Ascending aorta (tissue), 2 donors: ENCODE measurements around the gene CD180. TPM values are rescaled to one million over a fixed set of nuclear protein-coding genes. Genes with fewer than 3 reads are reported as not detected.

ENCODE experiments used
- DNase-seq, 2 donors: peaks; one replicate each; pipeline ENCODE4 v3.0.0-alpha.2; 2019; ENCODE audit warnings: low spot score in 2 of 2
- H3K27ac ChIP-seq, 2 donors: fragments of 200-600 bp; sonication (generic); one replicate each; pipeline ENCODE4 v1.5.1; 2016 to 2017; ENCODE audit warnings: mild to moderate bottlenecking in 1 of 2
- H3K27me3 ChIP-seq: fragments of 200-600 bp; sonication (generic); one replicate; pipeline ENCODE4 v1.5.1; 2017
- H3K36me3 ChIP-seq, 2 donors: fragments of 200-600 bp; sonication (generic); one replicate each; pipeline ENCODE4 v1.5.1; 2016
- H3K4me1 ChIP-seq, 2 donors: fragments of 200-600 bp; sonication (generic); one replicate each; pipeline ENCODE4 v1.5.1; 2016 to 2017; ENCODE audit warnings: mild to moderate bottlenecking in 1 of 2
- H3K4me3 ChIP-seq, 2 donors: fragments of 200-600 bp; sonication (generic); one replicate each; pipeline ENCODE4 v1.5.1; 2016 to 2017; ENCODE audit warnings: mild to moderate bottlenecking in 1 of 2
- H3K9me3 ChIP-seq, 2 donors: fragments of 200-600 bp; sonication (generic); one replicate each; pipeline ENCODE4 v1.5.1; 2016
- intact Hi-C: fragments of 100-400 bp; cut with DNase I; formaldehyde crosslinking; loops from one replicate; pipeline ENCODE4 v1.15.1; 2023
- total RNA-seq: library from RNA; depleted of rRNA; stranded (reverse); fragments of >200 nt; gene quantifications from one replicate; pipeline ENCODE4 v1.1.0, GENCODE V29; 2016
- TF ChIP-seq, protein P1 (sequence below), 3 experiments: fragments of 200-600 bp in 2 of 3; fragments of 450-650 bp in 1 of 3; sonication (generic) in 2 of 3; IDR thresholded peaks; one replicate each; pipeline ENCODE4 v1.5.1; 2016 to 2019; ENCODE audit warnings: antibody characterized with exemption in 3 of 3, mild to moderate bottlenecking in 1 of 3, moderate library complexity in 1 of 3

The CD180 gene
- total RNA-seq, 1 donor from 2014 or later = 2.3 TPM

DNA sequence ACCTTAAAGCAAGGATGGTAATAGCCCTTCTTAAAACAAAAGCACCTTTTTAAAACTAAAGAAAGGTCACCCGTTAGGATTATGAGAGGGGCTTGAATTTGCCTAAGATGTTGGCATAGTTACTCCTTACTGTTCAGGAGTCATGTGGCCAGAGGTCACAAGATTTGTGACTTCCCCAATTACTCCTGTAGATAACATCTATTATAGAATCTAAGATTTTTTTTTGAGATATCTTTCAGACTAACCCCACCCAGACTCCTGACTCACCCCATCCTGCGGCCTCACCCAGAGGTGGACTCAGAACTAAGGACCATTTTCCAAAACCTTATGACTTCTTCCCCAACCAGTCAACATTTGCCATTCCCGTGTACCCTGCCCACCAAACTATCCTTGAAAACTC is 2.4 kb downstream of the CD180 start:
- intact Hi-C loops = no loop called here
- H3K9me3 ChIP-seq = no peaks in the 10 kb centered on the region
- H3K4me1 ChIP-seq = no peaks in the 10 kb centered on the region
- no peak for DNase-seq
- TF ChIP-seq, protein P1, sequence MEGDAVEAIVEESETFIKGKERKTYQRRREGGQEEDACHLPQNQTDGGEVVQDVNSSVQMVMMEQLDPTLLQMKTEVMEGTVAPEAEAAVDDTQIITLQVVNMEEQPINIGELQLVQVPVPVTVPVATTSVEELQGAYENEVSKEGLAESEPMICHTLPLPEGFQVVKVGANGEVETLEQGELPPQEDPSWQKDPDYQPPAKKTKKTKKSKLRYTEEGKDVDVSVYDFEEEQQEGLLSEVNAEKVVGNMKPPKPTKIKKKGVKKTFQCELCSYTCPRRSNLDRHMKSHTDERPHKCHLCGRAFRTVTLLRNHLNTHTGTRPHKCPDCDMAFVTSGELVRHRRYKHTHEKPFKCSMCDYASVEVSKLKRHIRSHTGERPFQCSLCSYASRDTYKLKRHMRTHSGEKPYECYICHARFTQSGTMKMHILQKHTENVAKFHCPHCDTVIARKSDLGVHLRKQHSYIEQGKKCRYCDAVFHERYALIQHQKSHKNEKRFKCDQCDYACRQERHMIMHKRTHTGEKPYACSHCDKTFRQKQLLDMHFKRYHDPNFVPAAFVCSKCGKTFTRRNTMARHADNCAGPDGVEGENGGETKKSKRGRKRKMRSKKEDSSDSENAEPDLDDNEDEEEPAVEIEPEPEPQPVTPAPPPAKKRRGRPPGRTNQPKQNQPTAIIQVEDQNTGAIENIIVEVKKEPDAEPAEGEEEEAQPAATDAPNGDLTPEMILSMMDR (IDR thresholded peaks at IDR 0.05) = no peak
- no peaks in the 10 kb centered on the region for H3K27me3 ChIP-seq
- H3K27ac ChIP-seq = no peak overlapping the region
- H3K36me3 ChIP-seq = no peaks in the 10 kb centered on the region
- H3K4me3 ChIP-seq = no peak overlapping the region

DNA sequence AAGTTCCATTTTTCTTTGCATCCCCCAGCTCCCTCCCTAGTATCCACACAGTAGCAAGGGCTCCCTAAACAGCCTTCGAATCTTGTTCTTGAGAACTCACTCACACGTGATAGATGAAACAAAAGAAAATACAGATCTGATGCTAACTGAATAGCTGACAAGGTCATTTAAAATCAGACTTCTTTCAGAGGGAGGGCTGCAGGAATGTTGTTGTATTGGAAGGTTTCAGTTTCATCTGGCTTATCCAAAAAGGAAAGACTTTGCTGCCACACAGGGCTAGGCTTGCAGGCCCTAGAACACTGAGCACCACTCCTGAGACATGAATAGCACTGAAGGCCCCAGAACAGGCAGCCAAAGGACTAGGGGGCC is 3.2 kb downstream of the CD180 start:
- Histone ChIP-seq H3K27me3 (no peaks in the 10 kb centered on the region), H3K4me1 (no peaks in the 10 kb centered on the region), H3K4me3 (no peak overlapping the region), H3K27ac (peak overlapping the region; percentile 2 to 44), H3K36me3 (no peaks in the 10 kb centered on the region), H3K9me3 (no peaks in the 10 kb centered on the region)
- TF ChIP-seq, protein P1 (IDR thresholded peaks at IDR 0.05) = no peak
- intact Hi-C loops = no loop called here
- DNase-seq = no peak

DNA sequence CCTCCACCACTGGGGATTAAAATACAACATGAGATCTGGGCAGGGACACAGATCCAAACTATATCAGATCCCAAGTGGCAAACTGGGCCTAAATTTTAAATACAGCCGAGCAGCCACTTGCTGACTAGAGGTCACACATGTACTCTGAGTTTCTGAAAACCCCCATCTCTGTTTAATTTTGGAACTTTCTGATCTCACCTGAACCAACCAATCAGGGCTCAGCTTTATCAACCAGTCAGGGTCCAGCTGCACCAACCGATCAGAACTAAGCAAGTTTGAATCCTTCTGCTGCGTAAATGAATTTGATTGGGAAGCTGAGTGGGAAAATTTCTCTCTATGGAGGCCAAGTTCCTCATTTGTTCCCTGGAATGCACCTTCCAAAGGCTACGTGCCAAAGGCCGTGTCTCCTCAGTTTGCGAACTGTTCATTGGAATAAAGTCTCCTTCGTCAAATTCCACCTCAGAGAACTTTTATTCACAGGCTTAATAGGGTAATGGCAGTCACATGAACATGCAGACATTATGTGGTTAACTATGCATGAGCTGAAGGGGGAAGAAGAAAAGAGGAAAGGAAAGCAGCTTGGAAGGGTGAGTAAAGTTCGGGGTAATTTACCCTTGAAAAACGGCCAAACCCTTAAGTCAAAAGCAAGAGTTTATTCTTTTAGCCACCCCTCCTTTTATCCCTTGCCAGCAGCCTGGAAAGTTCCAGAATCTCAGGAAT is 3.7 kb downstream of the CD180 start:
- H3K36me3 ChIP-seq = no peaks in the 10 kb centered on the region
- TF ChIP-seq, protein P1 (IDR thresholded peaks at IDR 0.05) = no peak
- H3K4me3 ChIP-seq = no peak overlapping the region
- DNase-seq = no peak
- H3K27ac ChIP-seq = peak overlapping the region; percentile 2 to 44
- no peaks in the 10 kb centered on the region for H3K27me3 ChIP-seq
- H3K4me1 ChIP-seq = no peaks in the 10 kb centered on the region
- no peaks in the 10 kb centered on the region for H3K9me3 ChIP-seq
- intact Hi-C loops = no loop called here

DNA sequence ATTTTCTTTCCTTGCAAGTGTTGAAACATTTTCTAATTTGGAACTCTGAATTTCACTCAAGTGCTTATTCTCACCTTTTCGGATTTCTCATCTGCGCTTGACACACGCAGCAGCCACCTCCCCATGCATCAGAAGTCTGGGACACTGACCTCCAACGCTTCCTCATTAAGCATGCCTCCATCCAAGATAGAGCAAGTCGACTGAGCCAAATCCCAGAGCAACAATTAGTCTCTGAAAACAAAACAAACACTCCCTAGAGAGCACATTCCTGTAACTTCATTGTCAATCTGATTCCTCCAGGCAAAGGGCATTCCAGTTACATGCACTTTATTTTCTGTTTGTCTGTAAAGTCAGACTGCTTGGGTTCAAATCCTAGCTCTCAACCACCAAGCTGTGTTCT is 5.7 kb downstream of the CD180 start:
- TF ChIP-seq, protein P1 (IDR thresholded peaks at IDR 0.05) = no peak
- Histone ChIP-seq H3K4me3 (no peak overlapping the region), H3K9me3 (no peaks in the 10 kb centered on the region), H3K27me3 (no peaks in the 10 kb centered on the region), H3K27ac (no peak overlapping the region), H3K36me3 (no peaks in the 10 kb centered on the region), H3K4me1 (no peaks in the 10 kb centered on the region)
- no peak for DNase-seq
- intact Hi-C loops = no loop called here

DNA sequence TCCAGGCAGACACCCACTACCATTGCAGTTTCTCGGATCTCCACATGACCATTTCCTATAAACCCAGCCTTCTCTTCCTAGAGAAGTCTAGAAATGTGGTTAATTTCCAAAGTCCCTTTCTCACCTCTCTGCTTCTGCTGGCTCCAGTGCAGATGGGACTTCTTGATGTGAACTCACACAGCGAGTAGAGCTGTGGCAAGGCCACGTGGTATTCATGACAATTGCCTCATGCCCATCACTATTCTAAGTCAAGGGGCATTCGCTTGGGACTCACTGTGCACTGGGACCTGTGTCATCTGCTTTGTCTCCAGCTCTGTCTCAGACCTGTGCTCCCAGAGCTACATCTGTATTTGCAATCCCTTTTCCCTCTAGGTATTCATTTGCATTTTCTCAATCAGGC is 6.2 kb downstream of the CD180 start:
- no peak overlapping the region for H3K27ac ChIP-seq
- H3K27me3 ChIP-seq = no peaks in the 10 kb centered on the region
- no peak overlapping the region for H3K4me3 ChIP-seq
- TF ChIP-seq, protein P1 (IDR thresholded peaks at IDR 0.05) = no peak
- H3K9me3 ChIP-seq = no peaks in the 10 kb centered on the region
- H3K36me3 ChIP-seq = no peaks in the 10 kb centered on the region
- H3K4me1 ChIP-seq = no peaks in the 10 kb centered on the region
- no peak for DNase-seq
- intact Hi-C loops = no loop called here

DNA sequence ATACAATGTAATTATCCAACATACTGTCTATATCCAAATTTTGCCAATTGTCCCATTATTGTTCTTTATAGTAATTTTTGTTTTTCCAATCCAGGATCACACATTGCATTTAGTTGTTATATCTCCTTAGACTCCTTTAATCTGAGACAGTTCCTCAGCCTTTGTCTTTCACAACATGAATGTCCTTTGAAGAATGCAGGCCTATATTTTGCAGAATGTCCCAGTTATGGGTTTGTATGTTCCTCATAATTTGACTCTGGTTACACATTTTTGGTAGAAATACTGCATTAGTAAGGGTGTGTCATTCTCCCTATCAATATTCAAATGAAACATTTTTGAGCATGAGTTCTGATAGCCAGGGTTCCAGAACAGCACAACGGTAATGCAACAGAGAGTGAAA is 6.7 kb downstream of the CD180 start:
- DNase-seq = no peak
- Histone ChIP-seq H3K9me3 (no peaks in the 10 kb centered on the region), H3K4me1 (no peaks in the 10 kb centered on the region), H3K4me3 (no peak overlapping the region), H3K27ac (no peak overlapping the region), H3K27me3 (no peaks in the 10 kb centered on the region), H3K36me3 (no peaks in the 10 kb centered on the region)
- TF ChIP-seq, protein P1 (IDR thresholded peaks at IDR 0.05) = no peak
- intact Hi-C loops = no loop called here
